GM23248 (cell line): ENCODE results near the gene GDE1. TPM values are rescaled to one million over a fixed set of nuclear protein-coding genes. Genes with fewer than 3 reads are reported as not detected.

ENCODE experiments used
- DNase-seq: peaks from one replicate; pipeline ENCODE4 v3.0.0-alpha.2; 2015
- H2AFZ ChIP-seq: fragments of 200-600 bp; sonication (generic); 2 replicates; pipeline ENCODE4 v1.6.1; 2016; ENCODE audit warnings: antibody characterized with exemption
- H3F3A ChIP-seq: fragments of 200-600 bp; sonication (generic); 2 replicates; pipeline ENCODE4 v1.6.1; 2016; ENCODE audit warnings: mild to moderate bottlenecking, antibody characterized with exemption, mixed run types; ENCODE audit not compliant: insufficient read depth
- H3K27ac ChIP-seq: fragments of 200-600 bp; sonication (generic); 2 replicates; pipeline ENCODE4 v1.5.1; 2016; ENCODE audit warnings: mild to moderate bottlenecking
- H3K27me3 ChIP-seq: fragments of 200-600 bp; sonication (generic); replicated peaks from 2 replicates; pipeline ENCODE4 v1.6.1; 2016; ENCODE audit warnings: mild to moderate bottlenecking; ENCODE audit not compliant: insufficient read depth
- H3K36me3 ChIP-seq: fragments of 200-600 bp; sonication (generic); 2 replicates; pipeline ENCODE4 v1.6.1; 2016; ENCODE audit warnings: low read depth, mild to moderate bottlenecking
- H3K4me1 ChIP-seq: fragments of 200-600 bp; sonication (generic); 2 replicates; pipeline ENCODE4 v1.6.1; 2016; ENCODE audit warnings: mild to moderate bottlenecking; ENCODE audit not compliant: insufficient read depth
- H3K4me2 ChIP-seq: fragments of 200-600 bp; sonication (generic); one replicate; pipeline ENCODE4 v1.6.1; 2016; ENCODE audit warnings: mild to moderate bottlenecking; ENCODE audit not compliant: unreplicated experiment
- H3K4me3 ChIP-seq: fragments of 200-600 bp; sonication (generic); 2 replicates; pipeline ENCODE4 v1.5.1; 2016; ENCODE audit warnings: mild to moderate bottlenecking
- H3K79me2 ChIP-seq: fragments of 200-600 bp; sonication (generic); 2 replicates; pipeline ENCODE4 v1.6.1; 2016; ENCODE audit warnings: mild to moderate bottlenecking; ENCODE audit not compliant: insufficient read depth
- H3K9ac ChIP-seq: fragments of 200-600 bp; sonication (generic); 2 replicates; pipeline ENCODE4 v1.6.1; 2016; ENCODE audit warnings: mild to moderate bottlenecking
- H3K9me2 ChIP-seq: fragments of 200-600 bp; sonication (generic); 2 replicates; pipeline ENCODE4 v1.6.1; 2016; ENCODE audit warnings: mixed run types, mild to moderate bottlenecking, moderate library complexity; ENCODE audit not compliant: insufficient read depth
- H3K9me3 ChIP-seq: fragments of 200-600 bp; sonication (generic); one replicate; pipeline ENCODE4 v1.6.1; 2017; ENCODE audit warnings: low read depth
- H4K20me1 ChIP-seq: fragments of 200-600 bp; sonication (generic); 2 replicates; pipeline ENCODE4 v1.6.0; 2016; ENCODE audit not compliant: insufficient read depth
- EZH2 ChIP-seq: fragments of 200-600 bp; sonication (generic); IDR thresholded peaks from 2 replicates; pipeline ENCODE4 v1.6.1; 2018; ENCODE audit warnings: antibody characterized with exemption, mild to moderate bottlenecking; ENCODE audit not compliant: insufficient read depth, poor library complexity, severe bottlenecking
- EZH2phosphoT487 ChIP-seq: fragments of 200-600 bp; sonication (generic); IDR thresholded peaks from 2 replicates; pipeline ENCODE4 v1.6.1; 2018; ENCODE audit warnings: antibody characterized with exemption, moderate library complexity, mild to moderate bottlenecking, low read depth; ENCODE audit not compliant: insufficient read depth
- WGBS, 2 experiments: methylation state at CpG; one replicate each; pipeline ENCODE4 v1.1.6; 2015 to 2017; ENCODE audit warnings: low lambda C conversion rate in 2 of 2, low coverage in 1 of 2; ENCODE audit errors: missing lambda C conversion rate in 2 of 2; 5-methylcytosine and 5-hydroxymethylcytosine counted together
- in situ Hi-C: fragments of 300-500 bp; cut with MboI; formaldehyde crosslinking; loops from 2 replicates; pipeline ENCODE4 v1.15.0; 2020
- polyA plus RNA-seq: library from polyadenylated mRNA; unstranded; fragments of >200 nt; fragmentation: Nextera tagmentation; extraction: Ambion mirVana; gene quantifications from 2 replicates; pipeline ENCODE4 v1.2.1, GENCODE V29; 2016
- total RNA-seq: library from RNA; depleted of rRNA; stranded (reverse); fragments of >200 nt; shearing (Covaris generic); gene quantifications from 2 replicates; pipeline ENCODE4 v1.2.3, GENCODE V29; 2014

The GDE1 gene
- total and polyA plus RNA-seq, 2 experiments from 2014 or later: 55.1 to 85.0 TPM

DNA sequence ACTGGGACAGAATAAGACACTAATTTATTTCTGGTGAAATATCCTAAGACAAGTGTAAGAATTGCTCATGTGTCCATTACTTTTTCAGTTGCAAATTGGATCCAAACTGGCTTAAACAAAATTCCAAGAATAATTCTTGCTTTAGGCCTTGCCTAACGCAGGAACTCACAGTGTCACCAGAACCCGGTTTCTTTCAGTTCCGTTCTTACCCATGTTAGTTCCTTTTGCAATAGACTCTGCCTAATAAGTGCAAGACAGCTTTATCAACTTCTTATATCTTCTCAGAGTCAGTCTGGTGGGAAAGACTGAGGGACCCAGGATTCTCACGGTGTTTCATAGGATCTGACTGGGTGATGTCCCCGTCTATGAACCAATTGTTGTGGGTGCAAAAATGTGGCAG is 24.7 kb downstream of the GDE1 start:
- Histone ChIP-seq H3K27me3 (no peaks in the 10 kb centered on the region), H3K4me1 (no peaks in the 10 kb centered on the region), H3K9me2 (no peaks in the 10 kb centered on the region), H3K4me2 (no peak overlapping the region), H3K27ac (no peak overlapping the region), H2AFZ (no peak overlapping the region), H3K36me3 (0 out of 2 replicates have a peak, but pooled peaks cover 5% of the 10 kb centered on the region), H3F3A (no peaks in the 10 kb centered on the region), H3K9me3 (no peaks in the 10 kb centered on the region), H3K79me2 (no peaks in the 10 kb centered on the region), H4K20me1 (no peaks in the 10 kb centered on the region), H3K4me3 (no peak overlapping the region), H3K9ac (no peak overlapping the region)
- DNase-seq: no peak
- no peak for TF ChIP-seq EZH2
- TF ChIP-seq EZH2phosphoT487: no peak
- in situ Hi-C loops: no loop called here
- WGBS, 2 experiments: 79 to 80% methylated on average over 5 of the region's 5 CpGs

GRCh38 chr16:19490619-19491018 is 31.3 kb downstream of the GDE1 start:
- no peaks in the 10 kb centered on the region for H3K9me2 ChIP-seq
- 42 to 61% methylated on average over 1 of the region's 1 CpG for WGBS, 2 experiments
- no peak overlapping the region for H2AFZ ChIP-seq
- H3K27me3 ChIP-seq: no peaks in the 10 kb centered on the region
- no peaks in the 10 kb centered on the region for H3K9me3 ChIP-seq
- H3F3A ChIP-seq: no peaks in the 10 kb centered on the region
- DNase-seq: no peak
- H4K20me1 ChIP-seq: no peaks in the 10 kb centered on the region
- TF ChIP-seq EZH2: no peak
- no peak for TF ChIP-seq EZH2phosphoT487
- no peaks in the 10 kb centered on the region for H3K4me1 ChIP-seq
- H3K79me2 ChIP-seq: no peaks in the 10 kb centered on the region
- in situ Hi-C loops: no loop called here
- no peak overlapping the region for H3K4me3 ChIP-seq
- no peak overlapping the region for H3K4me2 ChIP-seq
- H3K36me3 ChIP-seq: no peaks in the 10 kb centered on the region
- no peak overlapping the region for H3K27ac ChIP-seq
- no peak overlapping the region for H3K9ac ChIP-seq

DNA sequence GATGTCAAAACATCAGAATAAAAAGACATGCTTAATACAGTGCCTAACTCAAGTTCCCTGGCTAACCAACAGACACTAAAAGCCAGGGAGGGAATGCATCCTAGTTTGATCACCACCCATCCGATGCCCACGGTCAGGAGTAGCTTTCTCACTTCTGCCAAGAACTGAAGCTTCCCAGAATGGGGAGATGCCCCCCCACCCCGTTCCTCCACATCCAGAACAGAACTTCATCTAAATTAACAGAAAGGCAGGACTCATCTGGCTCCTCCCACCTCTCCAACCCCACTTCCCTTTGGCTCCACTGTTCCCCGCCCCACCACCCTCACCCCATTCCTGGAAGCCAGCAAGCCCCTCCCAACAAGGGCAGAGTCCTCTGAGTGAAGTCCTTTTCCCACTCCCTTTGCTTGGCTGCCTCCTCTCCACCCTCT is 33.7 kb downstream of the GDE1 start:
- Histone ChIP-seq H3K4me3 (no peak overlapping the region), H4K20me1 (no peaks in the 10 kb centered on the region), H2AFZ (no peak overlapping the region), H3K27ac (no peak overlapping the region), H3K9me2 (no peaks in the 10 kb centered on the region), H3K36me3 (no peaks in the 10 kb centered on the region), H3K79me2 (no peaks in the 10 kb centered on the region), H3K4me2 (no peak overlapping the region), H3K9ac (no peak overlapping the region), H3K9me3 (no peaks in the 10 kb centered on the region), H3K27me3 (no peaks in the 10 kb centered on the region), H3K4me1 (no peaks in the 10 kb centered on the region), H3F3A (no peaks in the 10 kb centered on the region)
- no peak for DNase-seq
- in situ Hi-C loops: no loop called here
- TF ChIP-seq EZH2 (no peak), EZH2phosphoT487 (no peak)
- 7% methylated on average over 3 to 4 of the region's 4 CpGs for WGBS, 2 experiments

DNA sequence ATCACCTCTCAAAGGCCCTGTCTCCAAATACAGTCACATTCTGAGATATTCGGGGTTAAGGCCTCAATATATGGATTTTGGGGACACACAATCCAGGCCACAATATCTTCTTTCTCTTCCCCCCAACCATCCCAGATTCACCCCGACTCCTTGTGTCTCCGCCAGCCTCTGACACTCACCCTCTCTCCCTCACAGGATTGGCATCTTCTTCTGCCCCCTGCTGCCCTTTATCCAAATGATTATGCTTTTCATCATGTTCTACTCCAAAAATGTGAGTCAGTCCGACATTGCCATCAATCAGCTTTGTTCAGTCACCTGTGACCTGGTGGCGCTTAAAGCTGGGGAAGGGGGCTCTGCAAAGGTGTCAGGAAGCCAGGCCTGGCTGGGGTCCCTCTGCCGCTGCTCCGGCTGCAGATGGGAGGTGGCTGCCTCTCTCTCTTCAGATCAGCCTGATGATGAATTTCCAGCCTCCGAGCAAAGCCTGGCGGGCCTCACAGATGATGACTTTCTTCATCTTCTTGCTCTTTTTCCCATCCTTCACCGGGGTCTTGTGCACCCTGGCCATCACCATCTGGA is 35.1 kb downstream of the GDE1 start:
- no peak overlapping the region for H3K9ac ChIP-seq
- in situ Hi-C loops: no loop called here
- H3K4me2 ChIP-seq: no peak overlapping the region
- H4K20me1 ChIP-seq: no peaks in the 10 kb centered on the region
- no peak overlapping the region for H3K27ac ChIP-seq
- H2AFZ ChIP-seq: no peak overlapping the region
- no peak overlapping the region for H3K4me3 ChIP-seq
- H3K79me2 ChIP-seq: no peaks in the 10 kb centered on the region
- 68 to 71% methylated on average over 10 of the region's 10 CpGs for WGBS, 2 experiments
- TF ChIP-seq EZH2phosphoT487: no peak
- no peak for TF ChIP-seq EZH2
- DNase-seq: no peak
- H3K9me3 ChIP-seq: no peaks in the 10 kb centered on the region
- no peaks in the 10 kb centered on the region for H3K27me3 ChIP-seq
- H3K4me1 ChIP-seq: no peaks in the 10 kb centered on the region
- H3K36me3 ChIP-seq: no peaks in the 10 kb centered on the region
- no peaks in the 10 kb centered on the region for H3K9me2 ChIP-seq
- no peaks in the 10 kb centered on the region for H3F3A ChIP-seq

- no peaks in the 10 kb centered on the region for H3K9me3 ChIP-seq
Observed at GRCh38 chr16:19486051-19486450, 35.8 kb downstream of the GDE1 start.

More at GRCh38 chr16:19486051-19486450, 35.8 kb downstream of the GDE1 start:
- no peaks in the 10 kb centered on the region for H3K27me3 ChIP-seq
- no peak for DNase-seq
- H3K4me2 ChIP-seq: no peak overlapping the region
- no peak overlapping the region for H2AFZ ChIP-seq
- no peaks in the 10 kb centered on the region for H3K36me3 ChIP-seq
- in situ Hi-C loops: no loop called here
- no peaks in the 10 kb centered on the region for H3F3A ChIP-seq
- no peaks in the 10 kb centered on the region for H3K9me2 ChIP-seq
- H3K4me1 ChIP-seq: no peaks in the 10 kb centered on the region
- TF ChIP-seq EZH2 (no peak), EZH2phosphoT487 (no peak)
- H4K20me1 ChIP-seq: no peaks in the 10 kb centered on the region
- H3K79me2 ChIP-seq: no peaks in the 10 kb centered on the region
- no peak overlapping the region for H3K4me3 ChIP-seq
- no peak overlapping the region for H3K27ac ChIP-seq
- H3K9ac ChIP-seq: no peak overlapping the region
- WGBS, 2 experiments: 60 to 62% methylated on average over 4 of the region's 4 CpGs
